ENCODE results near the gene SMIM36.
"Not testable (repeated sequence)": the region's sequence is repeated elsewhere in the genome, so short reads cannot be mapped to it uniquely, and the experiment has no call there.

SMIM36 gene

DNA sequence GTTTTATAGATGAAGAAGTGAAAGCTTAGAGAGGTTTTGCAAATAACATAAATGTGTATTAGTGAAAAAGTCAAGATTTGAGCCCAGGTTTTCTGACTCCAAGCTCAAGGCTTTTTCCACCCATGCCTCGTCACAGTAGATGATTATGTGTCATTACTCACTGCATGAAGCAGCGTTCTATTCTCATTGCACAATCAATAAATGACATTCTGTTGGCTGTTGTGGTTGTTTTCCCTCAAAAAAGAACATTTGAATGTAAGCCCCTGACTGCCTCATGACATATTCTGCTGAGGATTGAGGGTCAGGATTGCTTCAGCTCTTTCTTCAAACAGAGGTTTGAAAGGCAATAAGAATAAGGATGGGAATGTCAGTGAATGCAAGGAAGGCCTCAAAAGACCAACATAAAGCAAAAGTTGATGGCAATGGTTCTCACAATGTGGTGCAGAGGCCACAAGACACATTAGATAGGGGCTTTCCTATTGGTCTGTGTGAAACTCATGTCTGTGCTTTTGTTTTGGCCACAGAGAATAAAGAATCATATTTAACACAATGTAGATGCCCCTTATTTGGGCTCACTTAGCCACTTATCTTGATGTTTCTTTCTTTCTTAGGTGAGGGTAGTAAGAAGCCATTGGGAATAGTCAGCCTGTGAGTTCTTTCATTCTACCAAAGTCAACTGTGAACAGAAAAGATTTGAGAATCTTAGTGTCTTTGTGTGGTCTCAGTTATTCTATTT is 84.2 kb downstream of the SMIM36 start:
- TF ChIP-seq, protein P1, sequence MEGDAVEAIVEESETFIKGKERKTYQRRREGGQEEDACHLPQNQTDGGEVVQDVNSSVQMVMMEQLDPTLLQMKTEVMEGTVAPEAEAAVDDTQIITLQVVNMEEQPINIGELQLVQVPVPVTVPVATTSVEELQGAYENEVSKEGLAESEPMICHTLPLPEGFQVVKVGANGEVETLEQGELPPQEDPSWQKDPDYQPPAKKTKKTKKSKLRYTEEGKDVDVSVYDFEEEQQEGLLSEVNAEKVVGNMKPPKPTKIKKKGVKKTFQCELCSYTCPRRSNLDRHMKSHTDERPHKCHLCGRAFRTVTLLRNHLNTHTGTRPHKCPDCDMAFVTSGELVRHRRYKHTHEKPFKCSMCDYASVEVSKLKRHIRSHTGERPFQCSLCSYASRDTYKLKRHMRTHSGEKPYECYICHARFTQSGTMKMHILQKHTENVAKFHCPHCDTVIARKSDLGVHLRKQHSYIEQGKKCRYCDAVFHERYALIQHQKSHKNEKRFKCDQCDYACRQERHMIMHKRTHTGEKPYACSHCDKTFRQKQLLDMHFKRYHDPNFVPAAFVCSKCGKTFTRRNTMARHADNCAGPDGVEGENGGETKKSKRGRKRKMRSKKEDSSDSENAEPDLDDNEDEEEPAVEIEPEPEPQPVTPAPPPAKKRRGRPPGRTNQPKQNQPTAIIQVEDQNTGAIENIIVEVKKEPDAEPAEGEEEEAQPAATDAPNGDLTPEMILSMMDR (IDR thresholded peaks at IDR 0.05; ENCODE audit: insufficient read depth, low read length, poor library complexity, severe bottlenecking): no peak

GRCh38 chr17:55424893-55425540 is 86.2 kb downstream of the SMIM36 start:
- Histone ChIP-seq H3K4me3 (replicated peaks; ENCODE audit: low read depth, low read length) (no peak overlapping the region), H3K27me3 (replicated peaks; ENCODE audit: control insufficient read depth, insufficient read depth, low read length) (no peaks in the 10 kb centered on the region)

More for the DNA sequence above, 84.2 kb downstream of the SMIM36 start:
- Histone ChIP-seq H3K27me3 (replicated peaks; ENCODE audit: control insufficient read depth, insufficient read depth, low read length) (no peaks in the 10 kb centered on the region), H3K36me3 (ENCODE audit: control insufficient read depth, insufficient read depth, low read length) (no peaks in the 10 kb centered on the region), H3K4me3 (replicated peaks; ENCODE audit: low read depth, low read length) (no peak overlapping the region)
- DNase-seq (ENCODE audit: extremely low read depth, insufficient read length): no peak

DNA sequence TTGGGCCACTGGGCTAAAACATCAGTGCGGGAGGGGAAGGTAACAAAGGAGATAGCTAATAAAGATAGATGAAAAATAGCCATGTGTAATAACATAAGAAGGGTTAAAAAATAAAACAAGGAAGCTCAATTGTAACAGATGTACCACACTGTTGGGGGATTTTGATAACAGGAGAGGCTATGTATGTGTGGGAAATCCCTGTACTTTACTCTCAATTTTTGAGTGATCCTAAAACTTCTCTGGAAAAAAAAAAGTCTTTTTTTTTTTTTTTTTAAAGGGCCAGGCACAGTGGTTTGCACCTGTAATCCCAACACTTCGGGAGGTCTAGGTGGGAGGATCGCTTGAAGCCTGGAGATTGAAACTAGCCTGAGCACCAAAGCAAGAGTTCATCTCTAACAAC is 87.7 kb downstream of the SMIM36 start:
- Histone ChIP-seq H3K36me3 (ENCODE audit: control insufficient read depth, insufficient read depth, low read length) (no peaks in the 10 kb centered on the region), H3K27me3 (replicated peaks; ENCODE audit: control insufficient read depth, insufficient read depth, low read length) (no peaks in the 10 kb centered on the region), H3K4me3 (replicated peaks; ENCODE audit: low read depth, low read length) (peak overlapping the region; percentile 18; the same call in 1 of the 2 replicates)
- DNase-seq (ENCODE audit: extremely low read depth, insufficient read length): no peak
- TF ChIP-seq, protein P1 (IDR thresholded peaks at IDR 0.05; ENCODE audit: insufficient read depth, low read length, poor library complexity, severe bottlenecking): no peak

More at GRCh38 chr17:55424893-55425540, 86.2 kb downstream of the SMIM36 start:
- no peaks in the 10 kb centered on the region for H3K36me3 ChIP-seq (ENCODE audit: control insufficient read depth, insufficient read depth, low read length)
- DNase-seq (ENCODE audit: extremely low read depth, insufficient read length): no peak
- TF ChIP-seq, protein P1 (IDR thresholded peaks at IDR 0.05; ENCODE audit: insufficient read depth, low read length, poor library complexity, severe bottlenecking): no peak

DNA sequence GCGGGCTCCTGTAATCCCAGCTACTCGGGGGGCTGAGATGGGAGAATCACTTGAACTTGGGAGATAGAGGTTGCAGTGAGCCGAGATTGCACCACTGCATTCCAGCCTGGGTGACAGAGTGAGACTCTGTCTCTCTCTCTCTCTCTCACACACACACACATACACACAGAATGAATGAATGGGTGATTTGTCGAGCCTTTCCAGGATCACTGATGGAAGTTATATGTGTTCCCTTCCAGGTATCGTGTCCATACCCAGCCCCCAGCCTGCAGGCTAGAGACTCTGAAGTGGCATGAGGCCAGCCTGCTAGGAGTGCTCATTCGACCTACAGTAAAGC is 88.5 kb downstream of the SMIM36 start:
- H3K27me3 ChIP-seq (replicated peaks; ENCODE audit: control insufficient read depth, insufficient read depth, low read length); DNase-seq (ENCODE audit: extremely low read depth, insufficient read length); H3K36me3 ChIP-seq (ENCODE audit: control insufficient read depth, insufficient read depth, low read length): not testable (repeated sequence)
- H3K4me3 ChIP-seq (replicated peaks; ENCODE audit: low read depth, low read length): peak overlapping the region; percentile 18

DNA sequence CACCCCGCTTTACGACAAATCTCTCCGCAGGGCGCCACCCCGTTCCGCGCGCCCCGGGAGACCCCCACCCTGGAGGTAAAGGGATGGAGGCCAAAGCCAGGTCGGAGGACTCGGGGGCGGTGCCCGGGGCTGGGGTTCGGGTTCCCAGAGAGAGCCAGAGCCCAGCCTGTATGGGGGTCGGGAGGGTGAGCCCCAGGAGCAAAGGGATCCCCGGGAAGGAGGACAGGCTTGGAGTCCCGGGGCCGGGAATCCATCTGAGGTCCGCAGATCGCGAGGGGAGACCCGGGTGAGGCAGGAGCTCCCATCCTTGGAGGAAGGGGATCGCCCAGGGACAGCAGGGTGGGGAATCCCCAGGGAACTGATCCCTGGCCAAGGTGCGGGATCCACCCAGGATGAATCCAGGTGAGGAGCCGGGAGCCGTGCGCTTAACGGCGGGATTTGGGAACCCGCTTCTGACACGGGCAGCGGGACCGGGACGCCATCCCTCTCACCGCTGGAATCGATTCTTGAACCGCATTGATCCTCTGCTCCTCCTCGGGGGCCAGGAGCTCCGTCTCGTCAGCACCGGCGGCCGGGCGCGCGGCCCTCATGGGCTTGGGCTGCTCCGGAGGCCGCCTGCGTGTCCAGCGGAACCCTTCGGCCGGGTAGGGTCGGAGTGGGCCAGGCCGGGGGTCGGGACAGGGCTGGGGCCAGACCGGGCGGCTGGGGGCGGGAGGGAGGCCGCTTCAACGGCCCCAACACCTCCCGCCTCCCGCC is 89.9 kb downstream of the SMIM36 start, which contains the start of gene MMD:
Gene MMD, minus strand, starts transcription at position 657 of the 756 bp plus-strand sequence. Its CDS starts 140 bp downstream, at position 517.
- Histone ChIP-seq H3K36me3 (ENCODE audit: control insufficient read depth, insufficient read depth, low read length) (no peaks in the 10 kb centered on the region; the same call in 1 of the 2 replicates), H3K4me3 (replicated peaks; ENCODE audit: low read depth, low read length) (peak within 1 kb of the TSS; percentile 97), H3K27me3 (replicated peaks; ENCODE audit: control insufficient read depth, insufficient read depth, low read length) (no peaks in the 10 kb centered on the region)
- TF ChIP-seq, protein P1 (IDR thresholded peaks at IDR 0.05; ENCODE audit: insufficient read depth, low read length, poor library complexity, severe bottlenecking): no peak
- peak; percentile 44 for DNase-seq (ENCODE audit: extremely low read depth, insufficient read length)

GRCh38 chr17:55420776-55421178 is 90.5 kb downstream of the SMIM36 start:
- H3K4me3 ChIP-seq (replicated peaks; ENCODE audit: low read depth, low read length): peak overlapping the region; percentile 97
- no peaks in the 10 kb centered on the region for H3K27me3 ChIP-seq (replicated peaks; ENCODE audit: control insufficient read depth, insufficient read depth, low read length)
- DNase-seq (ENCODE audit: extremely low read depth, insufficient read length): peak; percentile 49
- TF ChIP-seq, protein P1 (IDR thresholded peaks at IDR 0.05; ENCODE audit: insufficient read depth, low read length, poor library complexity, severe bottlenecking): no peak
- H3K36me3 ChIP-seq (ENCODE audit: control insufficient read depth, insufficient read depth, low read length): no peaks in the 10 kb centered on the region; the same call in 1 of the 2 replicates
